Astrocyte of the spinal cord (primary cell): ENCODE data around the gene NHLRC4.

Source experiments
- DNase-seq: peaks from one replicate; pipeline ENCODE4 v3.0.0; 2011; ENCODE audit warnings: low read depth, low spot score
- H3K4me3 ChIP-seq: 2 replicates; pipeline ENCODE4 v1.5.1; 2011; ENCODE audit warnings: low read depth, mild to moderate bottlenecking, low read length, moderate library complexity
- CTCF ChIP-seq: IDR thresholded peaks from 2 replicates; pipeline ENCODE4 v1.5.1; 2012; ENCODE audit warnings: low read depth, mild to moderate bottlenecking, low read length, inconsistent platforms
- in situ Hi-C: cut with HindIII; loops from 2 replicates; pipeline ENCODE4 v1.10.0; 2017; ENCODE audit warnings: low sequenced_read_pairs

Gene NHLRC4, protein sequence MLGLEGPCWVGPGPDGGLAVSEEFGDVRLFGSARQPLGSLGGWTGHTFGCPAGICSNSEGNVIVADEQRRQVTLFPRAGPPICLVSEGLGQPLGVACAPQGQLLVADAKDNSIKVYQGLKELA

GRCh38 chr16:566475-567372, at the start of gene NHLRC4:
Gene NHLRC4 (plus strand): TSS chr16:567005. CDS start chr16:568048, 1,043 bp downstream.
- H3K4me3 ChIP-seq: no peak within 1 kb of the TSS
- in situ Hi-C loops: no loop called here

GRCh38 chr16:518858-519257, 47.9 kb upstream of the NHLRC4 start:
- in situ Hi-C loops: no loop called here

More at GRCh38 chr16:566475-567372, at the start of gene NHLRC4:
- TF ChIP-seq CTCF: no peak
- DNase-seq: peak; percentile 39

DNA sequence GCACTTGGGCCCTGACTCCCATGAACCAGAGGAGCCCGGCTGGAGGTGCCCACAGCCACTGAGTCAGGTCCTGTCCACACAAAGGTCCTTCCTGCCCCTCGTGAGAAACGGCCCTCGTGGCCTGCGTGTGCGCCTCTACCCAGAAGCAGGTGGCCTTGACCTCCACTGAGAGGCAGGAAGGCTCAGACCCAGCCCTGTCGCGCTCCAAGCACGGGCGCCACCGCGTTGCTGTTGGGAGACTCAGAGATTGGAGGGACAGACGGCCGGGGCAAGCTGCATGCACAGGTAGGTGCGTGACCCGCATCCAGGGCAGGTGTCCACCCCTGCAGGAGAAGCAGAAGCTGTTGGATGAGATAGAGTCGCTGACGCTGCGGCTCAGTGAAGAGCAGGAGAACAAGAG, 47.4 kb upstream of the NHLRC4 start:
- H3K4me3 ChIP-seq: no peak overlapping the region
- DNase-seq: no peak
- TF ChIP-seq CTCF: no peak
- in situ Hi-C loops: no loop called here

More at GRCh38 chr16:518858-519257, 47.9 kb upstream of the NHLRC4 start:
- no peak overlapping the region for H3K4me3 ChIP-seq
- no peak for TF ChIP-seq CTCF
- DNase-seq: no peak

DNA sequence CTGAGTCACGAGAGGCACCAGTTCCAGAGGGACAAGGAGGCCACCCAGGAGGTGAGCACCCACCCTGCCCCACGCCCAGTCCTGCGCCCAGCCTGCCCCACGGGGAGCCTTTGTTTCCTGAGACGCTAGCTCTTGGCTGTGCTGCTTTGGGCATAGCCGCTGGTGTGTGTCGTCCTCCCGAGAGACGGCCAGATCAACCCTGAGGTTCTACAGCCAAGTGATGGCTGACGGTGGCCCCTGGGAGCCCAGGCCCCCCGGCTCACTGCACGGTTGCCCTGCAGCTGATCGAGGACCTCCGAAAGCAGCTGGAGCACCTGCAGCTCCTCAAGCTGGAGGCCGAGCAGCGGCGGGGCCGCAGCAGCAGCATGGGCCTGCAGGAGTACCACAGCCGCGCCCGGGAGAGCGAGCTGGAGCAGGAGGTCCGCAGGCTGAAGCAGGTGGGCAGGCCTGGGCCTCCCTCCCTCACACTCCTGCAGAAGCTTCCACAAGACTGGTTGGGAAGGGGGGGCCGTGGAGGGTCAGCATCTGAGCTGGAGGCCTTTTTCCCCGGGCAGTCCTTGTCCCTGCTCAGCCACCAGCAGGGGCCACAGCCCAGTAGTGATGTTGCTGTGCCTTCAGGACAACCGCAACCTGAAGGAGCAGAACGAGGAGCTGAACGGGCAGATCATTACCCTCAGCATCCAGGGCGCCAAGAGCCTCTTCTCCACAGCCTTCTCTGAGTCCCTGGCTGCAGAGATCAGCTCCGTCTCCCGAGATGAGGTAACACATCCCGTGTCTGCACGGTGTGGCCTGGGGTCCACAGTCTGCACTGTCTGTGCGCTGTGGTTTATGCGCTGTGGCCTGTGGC, 46.7 kb upstream of the NHLRC4 start:
- DNase-seq: no peak
- no peak overlapping the region for H3K4me3 ChIP-seq
- in situ Hi-C loops: no loop called here
- TF ChIP-seq CTCF: no peak

DNA sequence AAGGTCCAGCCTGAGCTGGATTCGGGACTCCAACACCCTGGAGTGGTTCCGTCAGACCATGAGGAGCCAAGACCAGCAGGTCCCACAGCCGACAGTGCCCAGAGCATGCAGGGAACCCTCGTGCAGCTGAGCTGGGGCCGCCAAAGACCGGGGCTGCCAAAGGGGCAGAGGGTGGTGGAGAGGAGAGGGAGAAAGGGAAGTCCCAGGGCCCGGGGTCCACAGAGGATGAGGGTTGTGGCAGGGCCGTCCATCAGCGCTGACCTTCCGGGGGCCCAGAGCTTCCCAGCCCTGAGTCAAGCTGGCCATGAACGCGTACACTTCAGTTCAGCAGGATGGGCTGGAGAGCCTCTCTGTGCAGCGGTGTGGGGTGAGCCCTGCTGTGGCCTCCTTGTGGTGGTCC, 46.0 kb upstream of the NHLRC4 start:
- no peak for TF ChIP-seq CTCF
- in situ Hi-C loops: no loop called here
- DNase-seq: no peak

DNA sequence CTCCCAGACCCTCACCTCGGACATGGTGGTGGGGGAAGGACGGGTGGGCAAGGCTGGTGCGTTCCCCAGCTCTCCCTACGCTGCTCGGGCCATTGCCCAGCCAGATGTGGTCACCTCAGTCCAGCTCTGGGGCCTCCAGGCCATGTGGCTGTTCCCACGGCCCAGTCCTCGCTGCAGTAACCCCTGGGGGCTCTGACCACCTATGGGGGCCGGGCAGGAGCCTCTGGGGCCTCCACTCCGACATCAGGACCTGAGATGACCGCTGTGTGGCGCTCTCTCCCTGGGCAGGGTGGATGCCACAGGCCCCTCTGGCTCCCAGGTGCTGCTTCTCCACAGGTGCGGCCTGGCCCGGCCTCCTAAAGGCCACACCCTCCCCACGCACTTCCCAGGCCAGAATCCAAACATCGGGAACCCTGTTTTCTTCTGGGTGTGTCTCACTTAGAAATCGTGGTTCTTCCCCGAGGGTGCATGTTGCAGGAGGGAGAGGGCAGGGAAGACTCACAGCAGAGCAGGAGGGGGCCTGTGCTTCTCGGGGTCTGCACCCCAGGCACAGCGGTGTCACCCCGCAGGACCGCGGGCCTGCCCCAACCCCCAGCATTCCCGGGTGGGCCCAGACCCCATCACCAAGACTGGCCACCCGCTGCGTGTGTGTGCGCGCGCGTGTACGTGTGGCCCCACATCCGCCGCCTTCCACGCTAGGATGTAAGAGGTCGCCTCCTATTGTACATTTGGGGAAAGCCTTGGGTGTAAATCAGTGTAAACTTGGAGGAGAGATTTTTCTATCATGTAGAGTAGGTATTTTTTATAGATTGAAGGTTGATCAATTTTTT, 45.2 kb upstream of the NHLRC4 start:
- DNase-seq: no peak
- in situ Hi-C loops: no loop called here

More for the DNA sequence above, 46.0 kb upstream of the NHLRC4 start:
- no peak overlapping the region for H3K4me3 ChIP-seq

More for the DNA sequence above, 45.2 kb upstream of the NHLRC4 start:
- H3K4me3 ChIP-seq: no peak overlapping the region
- TF ChIP-seq CTCF: peak; percentile 2
